HTR-8/SVneo (cell line): ENCODE results near the gene AP5Z1.
A peak's percentile ranks its signal among the peaks of the same experiment; 100 is the strongest.

Experiments
- DNase-seq: peaks from one replicate; pipeline ENCODE4 v3.0.0; 2011; ENCODE audit warnings: low spot score, mixed read lengths; ENCODE audit not compliant: insufficient read length
- FAIRE-seq: peaks from 2 replicates; lab custom pipeline; 2011; peaks lifted over from hg19 to GRCh38; lab: Jason Lieb, UNC

The AP5Z1 gene

GRCh38 chr7:4817178-4817901 is 41.9 kb downstream of the AP5Z1 start:
- no peak for DNase-seq
- FAIRE-seq, result no peak

- DNase-seq, result no peak
- FAIRE-seq, result no peak
Measured at GRCh38 chr7:4818000-4818794, 42.8 kb downstream of the AP5Z1 start.

- FAIRE-seq (no peak), DNase-seq (no peak)
Measured at GRCh38 chr7:4819560-4820404, 44.4 kb downstream of the AP5Z1 start.

- FAIRE-seq (no peak), DNase-seq (no peak)
Measured at GRCh38 chr7:4820405-4820966, 45.1 kb downstream of the AP5Z1 start.

- no peak for DNase-seq
- FAIRE-seq, result no peak
Measured at GRCh38 chr7:4820967-4821471, 45.6 kb downstream of the AP5Z1 start.

GRCh38 chr7:4822677-4823076 is 47.3 kb downstream of the AP5Z1 start:
- FAIRE-seq, result no peak
- no peak for DNase-seq

- DNase-seq, result no peak
- FAIRE-seq, result peak; percentile 46
Measured at GRCh38 chr7:4823441-4824119, 48.2 kb downstream of the AP5Z1 start.

- FAIRE-seq, result no peak
- DNase-seq, result no peak
Measured at GRCh38 chr7:4824120-4824775, 48.8 kb downstream of the AP5Z1 start.

- no peak for DNase-seq
Measured at GRCh38 chr7:4825081-4825480, 49.7 kb downstream of the AP5Z1 start.

GRCh38 chr7:4828720-4829383 is 53.4 kb downstream of the AP5Z1 start:
- DNase-seq, result no peak
- FAIRE-seq, result no peak

More at GRCh38 chr7:4825081-4825480, 49.7 kb downstream of the AP5Z1 start:
- no peak for FAIRE-seq

GRCh38 chr7:4830176-4830575 is 54.8 kb downstream of the AP5Z1 start:
- DNase-seq (peak; percentile 69), FAIRE-seq (peak; percentile 89)

- no peak for FAIRE-seq
- DNase-seq, result no peak
Measured at GRCh38 chr7:4831723-4832495, 56.5 kb downstream of the AP5Z1 start.

- DNase-seq (no peak), FAIRE-seq (no peak)
Measured at GRCh38 chr7:4832711-4833110, 57.3 kb downstream of the AP5Z1 start.

GRCh38 chr7:4833176-4833575 is 57.8 kb downstream of the AP5Z1 start:
- FAIRE-seq, result no peak
- no peak for DNase-seq

- DNase-seq (no peak), FAIRE-seq (no peak)
Measured at GRCh38 chr7:4833691-4834600, 58.5 kb downstream of the AP5Z1 start.

GRCh38 chr7:4834601-4835397 is 59.4 kb downstream of the AP5Z1 start:
- no peak for FAIRE-seq
- no peak for DNase-seq
